DND-41 (cell line): Measurements from ENCODE around the gene HES5.
A peak's percentile ranks its signal among the peaks of the same experiment; 100 is the strongest.

ENCODE experiments used
- ATAC-seq: fragments of 200-7000 bp; cut with Tn5 transposase; 3 replicates; pipeline ENCODE4 v1.9.1; 2021; ENCODE audit warnings: low read depth; ENCODE audit not compliant: insufficient read depth
- DNase-seq: peaks from one replicate; pipeline ENCODE4 v3.0.0-alpha.2; 2020
- H2AFZ ChIP-seq: 2 replicates; pipeline ENCODE4 v1.6.0; 2012; ENCODE audit warnings: low read depth, low read length
- H3K27ac ChIP-seq: 2 replicates; pipeline ENCODE4 v1.5.1; 2012; ENCODE audit warnings: low read length, inconsistent platforms
- H3K27me3 ChIP-seq: fragments of 200-600 bp; sonication (generic); 2 replicates; pipeline ENCODE4 v1.6.0; 2012; ENCODE audit warnings: low read length, mild to moderate bottlenecking, inconsistent platforms; ENCODE audit not compliant: insufficient read depth, poor library complexity
- H3K36me3 ChIP-seq: 2 replicates; pipeline ENCODE4 v1.5.1; 2012; ENCODE audit warnings: low read length, inconsistent platforms; ENCODE audit not compliant: insufficient read depth
- H3K4me1 ChIP-seq: 2 replicates; pipeline ENCODE4 v1.5.1; 2012; ENCODE audit warnings: mild to moderate bottlenecking, low read length; ENCODE audit not compliant: insufficient read depth
- H3K4me2 ChIP-seq: 2 replicates; pipeline ENCODE4 v1.6.0; 2012; ENCODE audit warnings: mild to moderate bottlenecking, moderate library complexity, low read length, inconsistent platforms; ENCODE audit not compliant: insufficient read depth
- H3K4me3 ChIP-seq, 2 experiments: fragments of 200-600 bp in 1 of 2; shearing (Covaris generic) in 1 of 2; 2 replicates each; pipeline ENCODE4 v1.5.1; 2012 to 2016; ENCODE audit warnings: inconsistent platforms in 2 of 2, low read length in 2 of 2, mild to moderate bottlenecking in 2 of 2, low read depth in 1 of 2, moderate library complexity in 1 of 2
- H3K79me2 ChIP-seq: 2 replicates; pipeline ENCODE4 v1.6.0; 2012; ENCODE audit warnings: low read length, inconsistent platforms; ENCODE audit not compliant: insufficient read depth
- H3K9ac ChIP-seq: 2 replicates; pipeline ENCODE4 v1.6.0; 2012; ENCODE audit warnings: low read depth, mild to moderate bottlenecking, inconsistent platforms, low read length, moderate library complexity
- H3K9me3 ChIP-seq: 2 replicates; pipeline ENCODE4 v1.5.1; 2012; ENCODE audit warnings: low read length, moderate library complexity, mild to moderate bottlenecking, inconsistent platforms; ENCODE audit not compliant: insufficient read depth, severe bottlenecking
- H4K20me1 ChIP-seq: 2 replicates; pipeline ENCODE4 v1.6.0; 2012; ENCODE audit warnings: low read length; ENCODE audit not compliant: insufficient read depth
- CTCF ChIP-seq: IDR thresholded peaks from 2 replicates; pipeline ENCODE4 v1.5.1; 2012; ENCODE audit warnings: borderline replicate concordance, low read length, moderate library complexity, mild to moderate bottlenecking; ENCODE audit not compliant: poor library complexity, severe bottlenecking; ENCODE audit errors: extremely low read depth
- EZH2 ChIP-seq: IDR thresholded peaks from 3 replicates; pipeline ENCODE4 v1.6.1; 2012; ENCODE audit warnings: borderline replicate concordance, low read depth, mild to moderate bottlenecking, moderate library complexity, low read length, inconsistent platforms; ENCODE audit not compliant: severe bottlenecking

HES5 gene

GRCh38 chr1:2505461-2505994 lies 24.5 kb downstream of the HES5 start:
- TF ChIP-seq CTCF (no peak), EZH2 (no peak)
- Histone ChIP-seq H3K4me2 (no peak overlapping the region), H3K27me3 (no peaks in the 10 kb centered on the region), H4K20me1 (peaks cover 46% of the 10 kb centered on the region), H3K4me3 (no peak overlapping the region), H2AFZ (no peak overlapping the region), H3K4me1 (no peaks in the 10 kb centered on the region), H3K27ac (no peak overlapping the region), H3K9ac (no peak overlapping the region), H3K79me2 (no peaks in the 10 kb centered on the region), H3K9me3 (no peaks in the 10 kb centered on the region), H3K36me3 (peaks cover 34% of the 10 kb centered on the region)
- no peak; the same call in 2 of the 3 replicates for ATAC-seq
- DNase-seq = no peak

GRCh38 chr1:2504949-2505272 lies 25.2 kb downstream of the HES5 start:
- H3K9me3 ChIP-seq = no peaks in the 10 kb centered on the region
- no peaks in the 10 kb centered on the region for H3K27me3 ChIP-seq
- TF ChIP-seq CTCF (no peak), EZH2 (no peak)
- DNase-seq (no peak), ATAC-seq (no peak)
- peaks cover 28% of the 10 kb centered on the region for H3K36me3 ChIP-seq
- no peak overlapping the region for H3K4me3 ChIP-seq
- H3K79me2 ChIP-seq = no peaks in the 10 kb centered on the region
- no peak overlapping the region for H2AFZ ChIP-seq
- H4K20me1 ChIP-seq = peaks cover 43% of the 10 kb centered on the region
- H3K4me1 ChIP-seq = 0 out of 2 replicates have a peak, but pooled peaks cover 3% of the 10 kb centered on the region
- no peak overlapping the region for H3K27ac ChIP-seq
- no peak overlapping the region for H3K9ac ChIP-seq
- no peak overlapping the region for H3K4me2 ChIP-seq

GRCh38 chr1:2504225-2504948 lies 25.7 kb downstream of the HES5 start:
- H3K4me3 ChIP-seq = no peak overlapping the region
- peaks cover 38% of the 10 kb centered on the region for H4K20me1 ChIP-seq
- H3K9ac ChIP-seq = no peak overlapping the region
- no peak overlapping the region for H2AFZ ChIP-seq
- ATAC-seq = 0 out of 3 replicates have a peak, but pooled peaks have one; percentile 9
- H3K27me3 ChIP-seq = no peaks in the 10 kb centered on the region
- no peak overlapping the region for H3K27ac ChIP-seq
- H3K4me1 ChIP-seq = 0 out of 2 replicates have a peak, but pooled peaks cover 7% of the 10 kb centered on the region
- no peaks in the 10 kb centered on the region for H3K79me2 ChIP-seq
- TF ChIP-seq CTCF (no peak), EZH2 (no peak)
- H3K4me2 ChIP-seq = no peak overlapping the region
- no peaks in the 10 kb centered on the region for H3K9me3 ChIP-seq
- H3K36me3 ChIP-seq = peaks cover 23% of the 10 kb centered on the region
- no peak for DNase-seq
